Hepatocyte (in vitro differentiated cells): ENCODE data around the gene HIRA. TPM values are rescaled to one million over a fixed set of nuclear protein-coding genes. Genes with fewer than 3 reads are reported as not detected.
"Not testable (repeated sequence)": the region's sequence is repeated elsewhere in the genome, so short reads cannot be mapped to it uniquely, and the experiment has no call there.

Experiments used
- DNase-seq: peaks from one replicate; pipeline ENCODE4 v3.0.0-alpha.2; 2016; ENCODE audit warnings: low spot score
- H2AFZ ChIP-seq: fragments of 200-600 bp; sonication (generic); 2 replicates; pipeline ENCODE4 v1.6.0; 2016; ENCODE audit warnings: antibody characterized with exemption, mild to moderate bottlenecking
- H3K27ac ChIP-seq: fragments of 200-600 bp; sonication (generic); 2 replicates; pipeline ENCODE4 v1.5.1; 2016; ENCODE audit warnings: mild to moderate bottlenecking
- H3K27me3 ChIP-seq: fragments of 200-600 bp; sonication (generic); 2 replicates; pipeline ENCODE4 v1.6.1; 2016
- H3K36me3 ChIP-seq: fragments of 200-600 bp; sonication (generic); replicated peaks from 2 replicates; pipeline ENCODE4 v1.5.1; 2016; ENCODE audit warnings: low read depth; ENCODE audit not compliant: insufficient read depth
- H3K4me1 ChIP-seq: fragments of 200-600 bp; sonication (generic); 2 replicates; pipeline ENCODE4 v1.5.1; 2016; ENCODE audit warnings: mild to moderate bottlenecking, moderate library complexity; ENCODE audit not compliant: insufficient read depth
- H3K4me2 ChIP-seq: fragments of 200-600 bp; sonication (generic); 2 replicates; pipeline ENCODE4 v1.6.0; 2016
- H3K4me3 ChIP-seq: fragments of 200-600 bp; sonication (generic); 2 replicates; pipeline ENCODE4 v1.5.1; 2016; ENCODE audit warnings: mild to moderate bottlenecking
- H3K79me2 ChIP-seq: fragments of 200-600 bp; sonication (generic); 2 replicates; pipeline ENCODE4 v1.6.0; 2017; ENCODE audit warnings: mild to moderate bottlenecking
- H3K9me2 ChIP-seq: fragments of 200-600 bp; sonication (generic); replicated peaks from 2 replicates; pipeline ENCODE4 v1.6.0; 2017; ENCODE audit warnings: mild to moderate bottlenecking; ENCODE audit not compliant: insufficient read depth
- H3K9me3 ChIP-seq: fragments of 200-600 bp; sonication (generic); 2 replicates; pipeline ENCODE4 v1.5.1; 2016; ENCODE audit warnings: low read depth, mild to moderate bottlenecking
- H4K20me1 ChIP-seq: fragments of 200-600 bp; sonication (generic); 2 replicates; pipeline ENCODE4 v1.6.0; 2016; ENCODE audit warnings: mild to moderate bottlenecking; ENCODE audit not compliant: insufficient read depth, poor library complexity, severe bottlenecking
- CTCF ChIP-seq: fragments of 200-600 bp; sonication (generic); IDR thresholded peaks from 2 replicates; pipeline ENCODE4 v1.5.1; 2016; ENCODE audit warnings: antibody characterized with exemption, mild to moderate bottlenecking; ENCODE audit not compliant: poor library complexity
- EZH2 ChIP-seq: fragments of 200-600 bp; sonication (generic); IDR thresholded peaks from 2 replicates; pipeline ENCODE4 v1.6.1; 2016; ENCODE audit warnings: antibody characterized with exemption, mild to moderate bottlenecking, borderline replicate concordance
- EZH2phosphoT487 ChIP-seq: fragments of 200-600 bp; sonication (generic); IDR thresholded peaks from one replicate; pipeline ENCODE4 v1.6.1; 2018; ENCODE audit warnings: antibody characterized with exemption, mild to moderate bottlenecking, low read depth, moderate library complexity; ENCODE audit not compliant: unreplicated experiment, severe bottlenecking
- WGBS: methylation state at CpG from one replicate; pipeline ENCODE4 v1.1.6; 2016; ENCODE audit warnings: low lambda C conversion rate; ENCODE audit errors: missing lambda C conversion rate; 5-methylcytosine and 5-hydroxymethylcytosine counted together
- polyA plus RNA-seq: library from polyadenylated mRNA; unstranded; fragments of >200 nt; fragmentation: Nextera tagmentation; extraction: Ambion mirVana; gene quantifications from 2 replicates; pipeline ENCODE4 v1.2.1, GENCODE V29; 2016
- total RNA-seq: library from RNA; depleted of rRNA; stranded (reverse); fragments of >200 nt; gene quantifications from 2 replicates; pipeline ENCODE4 v1.2.3, GENCODE V29; 2014

HIRA gene
- total and polyA plus RNA-seq, 2 experiments from 2014 or later = 23.5 to 30.6 TPM

- no peaks in the 10 kb centered on the region for H4K20me1 ChIP-seq
- TF ChIP-seq CTCF (no peak), EZH2phosphoT487 (no peak), EZH2 (no peak)
- H3K4me1 ChIP-seq = no peaks in the 10 kb centered on the region
- H3K27me3 ChIP-seq = no peaks in the 10 kb centered on the region
- no peak overlapping the region for H3K4me2 ChIP-seq
- H3K79me2 ChIP-seq = no peaks in the 10 kb centered on the region
- no peaks in the 10 kb centered on the region for H3K9me3 ChIP-seq
- no peak overlapping the region for H2AFZ ChIP-seq
- WGBS = 79% methylated on average over 2 of the region's 2 CpGs
- H3K27ac ChIP-seq = no peak overlapping the region
- H3K9me2 ChIP-seq = no peaks in the 10 kb centered on the region
- no peaks in the 10 kb centered on the region for H3K36me3 ChIP-seq
- no peak for DNase-seq
- no peak overlapping the region for H3K4me3 ChIP-seq
Observed at GRCh38 chr22:19307872-19308271, 123.7 kb downstream of the HIRA start.

- DNase-seq, H4K20me1 ChIP-seq, H2AFZ ChIP-seq, H3K36me3 ChIP-seq, H3K27me3 ChIP-seq, H3K4me3 ChIP-seq, H3K4me2 ChIP-seq, H3K9me3 ChIP-seq, H3K79me2 ChIP-seq, H3K27ac ChIP-seq, H3K4me1 ChIP-seq, H3K9me2 ChIP-seq: not testable (repeated sequence)
- 95% methylated on average over 6 of the region's 6 CpGs for WGBS
Observed at GRCh38 chr22:19306535-19306934, 125.0 kb downstream of the HIRA start.

GRCh38 chr22:19304547-19304946 lies 127.0 kb downstream of the HIRA start:
- 94% methylated on average over 5 of the region's 5 CpGs for WGBS
- TF ChIP-seq CTCF (no peak), EZH2 (no peak), EZH2phosphoT487 (no peak)
- Histone ChIP-seq H2AFZ (no peak overlapping the region), H3K27ac (no peak overlapping the region), H3K4me1 (no peaks in the 10 kb centered on the region), H3K79me2 (no peaks in the 10 kb centered on the region), H3K27me3 (no peaks in the 10 kb centered on the region), H3K4me3 (no peak overlapping the region), H4K20me1 (no peaks in the 10 kb centered on the region), H3K4me2 (no peak overlapping the region), H3K36me3 (no peaks in the 10 kb centered on the region), H3K9me3 (no peaks in the 10 kb centered on the region), H3K9me2 (no peaks in the 10 kb centered on the region)
- DNase-seq = no peak

- no peaks in the 10 kb centered on the region for H3K36me3 ChIP-seq
- no peak overlapping the region for H3K27ac ChIP-seq
- no peaks in the 10 kb centered on the region for H3K9me3 ChIP-seq
- no peak overlapping the region for H2AFZ ChIP-seq
- no peak overlapping the region for H3K4me3 ChIP-seq
- H4K20me1 ChIP-seq = no peaks in the 10 kb centered on the region
- no peaks in the 10 kb centered on the region for H3K27me3 ChIP-seq
- H3K4me2 ChIP-seq = no peak overlapping the region
- DNase-seq = no peak
- WGBS = 83% methylated on average over 1 of the region's 1 CpG
- no peaks in the 10 kb centered on the region for H3K9me2 ChIP-seq
- TF ChIP-seq EZH2phosphoT487 (no peak), CTCF (no peak), EZH2 (no peak)
- no peaks in the 10 kb centered on the region for H3K4me1 ChIP-seq
- H3K79me2 ChIP-seq = no peaks in the 10 kb centered on the region
Observed at GRCh38 chr22:19303785-19304184, 127.7 kb downstream of the HIRA start.
